Muscle layer of duodenum (tissue), 2 donors: Measurements from ENCODE around the gene PRR14L.

Experiments used
- H3K27ac ChIP-seq: one replicate; pipeline ENCODE4 v1.7.0; 2013; ENCODE audit warnings: mild to moderate bottlenecking, low read length
- H3K27me3 ChIP-seq: one replicate; pipeline ENCODE4 v1.7.0; 2013; ENCODE audit warnings: low read depth, mild to moderate bottlenecking, control low read depth, low read length
- H3K36me3 ChIP-seq, 2 donors: one replicate each; pipeline ENCODE4 v1.7.0; 2013; ENCODE audit warnings: low read length in 2 of 2, control low read depth in 1 of 2, mild to moderate bottlenecking in 1 of 2; ENCODE audit not compliant: insufficient read depth in 2 of 2, control insufficient read depth in 1 of 2
- H3K4me1 ChIP-seq, 2 donors: one replicate each; pipeline ENCODE4 v1.7.0; 2013; ENCODE audit warnings: low read length in 2 of 2, mild to moderate bottlenecking in 2 of 2, control low read depth in 1 of 2, moderate library complexity in 1 of 2; ENCODE audit not compliant: insufficient read depth in 2 of 2, control insufficient read depth in 1 of 2
- H3K4me3 ChIP-seq, 2 donors: one replicate each; pipeline ENCODE4 v1.7.0; 2013; ENCODE audit warnings: low read length in 2 of 2, low read depth in 1 of 2, mild to moderate bottlenecking in 1 of 2
- H3K9me3 ChIP-seq, 2 donors: one replicate each; pipeline ENCODE4 v1.7.0; 2013; ENCODE audit warnings: low read length in 2 of 2, control low read depth in 1 of 2, mild to moderate bottlenecking in 1 of 2; ENCODE audit not compliant: control insufficient read depth in 1 of 2
- donor health status: healthy.

The PRR14L gene

GRCh38 chr22:31653944-31654343 lies 96.0 kb downstream of the PRR14L start:
- no peak overlapping the region for H3K27ac ChIP-seq
- H3K4me1 ChIP-seq = no peaks in the 10 kb centered on the region
- peaks cover 3 to 11% of the 10 kb centered on the region in 2 donors for H3K36me3 ChIP-seq
- H3K4me3 ChIP-seq = no peak overlapping the region
- H3K9me3 ChIP-seq = no peaks in the 10 kb centered on the region
- no peaks in the 10 kb centered on the region for H3K27me3 ChIP-seq

GRCh38 chr22:31652911-31653684 lies 96.8 kb downstream of the PRR14L start:
- no peaks in the 10 kb centered on the region for H3K4me1 ChIP-seq
- H3K4me3 ChIP-seq = no peak overlapping the region
- H3K9me3 ChIP-seq = no peaks in the 10 kb centered on the region
- H3K27ac ChIP-seq = no peak overlapping the region
- no peaks in the 10 kb centered on the region for H3K27me3 ChIP-seq
- peaks cover 3 to 17% of the 10 kb centered on the region in 2 donors for H3K36me3 ChIP-seq

GRCh38 chr22:31652088-31652487 lies 97.8 kb downstream of the PRR14L start:
- no peak overlapping the region for H3K27ac ChIP-seq
- no peaks in the 10 kb centered on the region for H3K27me3 ChIP-seq
- H3K9me3 ChIP-seq = no peaks in the 10 kb centered on the region
- H3K4me3 ChIP-seq = no peak overlapping the region
- H3K4me1 ChIP-seq = no peaks in the 10 kb centered on the region
- H3K36me3 ChIP-seq = peaks cover 12 to 27% of the 10 kb centered on the region in 2 donors

- no peaks in the 10 kb centered on the region for H3K27me3 ChIP-seq
- H3K4me1 ChIP-seq = no peaks in the 10 kb centered on the region
- no peak overlapping the region for H3K4me3 ChIP-seq
- H3K36me3 ChIP-seq = peaks cover 16 to 31% of the 10 kb centered on the region in 2 donors
- H3K27ac ChIP-seq = no peak overlapping the region
- no peaks in the 10 kb centered on the region for H3K9me3 ChIP-seq
Measured at GRCh38 chr22:31651664-31652063, 98.3 kb downstream of the PRR14L start.

- peaks cover 16 to 40% of the 10 kb centered on the region in 2 donors for H3K36me3 ChIP-seq
- H3K4me1 ChIP-seq = no peaks in the 10 kb centered on the region
- H3K27ac ChIP-seq = no peak overlapping the region
- H3K9me3 ChIP-seq = no peaks in the 10 kb centered on the region
- no peak overlapping the region for H3K4me3 ChIP-seq
- H3K27me3 ChIP-seq = no peaks in the 10 kb centered on the region
Measured at GRCh38 chr22:31650391-31650790, 99.5 kb downstream of the PRR14L start.

- Histone ChIP-seq H3K4me1 (no peaks in the 10 kb centered on the region), H3K9me3 (no peaks in the 10 kb centered on the region), H3K27ac (no peak overlapping the region), H3K27me3 (no peaks in the 10 kb centered on the region), H3K36me3 (peaks cover 16 to 44% of the 10 kb centered on the region in 2 donors), H3K4me3 (no peak overlapping the region)
Measured at GRCh38 chr22:31647523-31648320, 102.2 kb downstream of the PRR14L start.

- H3K36me3 ChIP-seq = peaks cover 16 to 44% of the 10 kb centered on the region in 2 donors
- H3K4me3 ChIP-seq = no peak overlapping the region
- no peaks in the 10 kb centered on the region for H3K4me1 ChIP-seq
- H3K27me3 ChIP-seq = no peaks in the 10 kb centered on the region
- no peaks in the 10 kb centered on the region for H3K9me3 ChIP-seq
- H3K27ac ChIP-seq = no peak overlapping the region
Measured at GRCh38 chr22:31647066-31647465, 102.9 kb downstream of the PRR14L start.

GRCh38 chr22:31646186-31647019 lies 103.5 kb downstream of the PRR14L start:
- H3K36me3 ChIP-seq = peaks cover 16 to 44% of the 10 kb centered on the region in 2 donors

GRCh38 chr22:31639436-31640039 lies 110.4 kb downstream of the PRR14L start:
- H3K27ac ChIP-seq = no peak overlapping the region
- H3K4me3 ChIP-seq = no peak overlapping the region
- H3K4me1 ChIP-seq = no peaks in the 10 kb centered on the region
- peaks cover 0 to 2% of the 10 kb centered on the region in 2 donors for H3K36me3 ChIP-seq
- no peaks in the 10 kb centered on the region for H3K27me3 ChIP-seq
- no peaks in the 10 kb centered on the region for H3K9me3 ChIP-seq

More at GRCh38 chr22:31646186-31647019, 103.5 kb downstream of the PRR14L start:
- no peak overlapping the region for H3K4me3 ChIP-seq
- H3K9me3 ChIP-seq = no peaks in the 10 kb centered on the region
- no peaks in the 10 kb centered on the region for H3K27me3 ChIP-seq
- H3K4me1 ChIP-seq = no peaks in the 10 kb centered on the region
- H3K27ac ChIP-seq = no peak overlapping the region

GRCh38 chr22:31637891-31638618 lies 111.9 kb downstream of the PRR14L start:
- Histone ChIP-seq H3K4me1 (no peaks in the 10 kb centered on the region), H3K4me3 (peak overlapping the region; percentile 39 to 43), H3K9me3 (no peaks in the 10 kb centered on the region), H3K27ac (peak overlapping the region; percentile 41), H3K36me3 (no peaks in the 10 kb centered on the region), H3K27me3 (no peaks in the 10 kb centered on the region)
